Hepatic stellate cell (primary cell): ENCODE measurements around the gene TTR.

ENCODE experiments used
- DNase-seq: peaks from one replicate; pipeline ENCODE4 v3.0.0; 2011; ENCODE audit warnings: low spot score

Gene TTR

GRCh38 chr18:31617031-31617717, 25.5 kb downstream of the TTR start:
- DNase-seq, result no peak

GRCh38 chr18:31618801-31619200, 27.1 kb downstream of the TTR start:
- DNase-seq, result no peak

- no peak for DNase-seq
Measured at GRCh38 chr18:31619291-31619690, 27.6 kb downstream of the TTR start.

- no peak for DNase-seq
Measured at GRCh38 chr18:31624892-31625640, 33.4 kb downstream of the TTR start.

- no peak for DNase-seq
Measured at GRCh38 chr18:31626409-31626808, 34.7 kb downstream of the TTR start.

DNA sequence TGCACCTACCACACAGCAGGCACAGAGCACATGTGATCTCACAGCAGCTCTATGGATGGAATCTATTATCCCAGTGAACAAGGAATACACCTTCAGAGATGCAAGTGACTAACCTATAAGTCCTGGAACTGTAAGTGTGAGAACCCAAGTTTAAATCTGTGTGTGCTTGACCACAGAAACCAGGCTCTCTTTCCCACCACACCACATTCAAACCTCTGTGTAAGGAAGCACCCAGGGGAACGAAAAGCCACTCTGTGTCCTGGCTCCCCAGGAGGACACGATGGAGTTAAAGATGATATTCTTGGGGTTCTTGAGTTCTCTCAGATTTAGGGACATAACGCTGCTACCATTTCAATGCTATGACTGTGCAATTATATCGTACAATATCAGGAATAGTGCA, 38.9 kb downstream of the TTR start:
- DNase-seq, result no peak

DNA sequence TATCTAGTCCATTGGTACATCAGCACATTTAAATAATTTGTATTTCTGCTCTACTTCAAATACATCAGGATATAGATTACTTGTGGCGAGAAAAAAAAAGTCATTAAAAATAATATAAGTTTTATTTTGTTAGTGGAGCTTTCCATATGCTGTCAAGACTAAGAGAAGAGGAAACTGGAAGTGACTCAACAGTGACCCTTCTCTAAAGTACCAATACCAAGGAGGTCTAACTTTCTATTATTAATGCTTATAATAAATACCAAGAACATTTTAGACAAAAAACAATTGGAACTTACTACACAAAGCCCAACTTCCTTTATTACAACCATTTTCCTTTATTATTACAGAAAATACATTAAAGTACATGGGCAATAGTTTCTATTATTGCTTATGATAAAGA, 39.8 kb downstream of the TTR start:
- DNase-seq, result no peak

DNA sequence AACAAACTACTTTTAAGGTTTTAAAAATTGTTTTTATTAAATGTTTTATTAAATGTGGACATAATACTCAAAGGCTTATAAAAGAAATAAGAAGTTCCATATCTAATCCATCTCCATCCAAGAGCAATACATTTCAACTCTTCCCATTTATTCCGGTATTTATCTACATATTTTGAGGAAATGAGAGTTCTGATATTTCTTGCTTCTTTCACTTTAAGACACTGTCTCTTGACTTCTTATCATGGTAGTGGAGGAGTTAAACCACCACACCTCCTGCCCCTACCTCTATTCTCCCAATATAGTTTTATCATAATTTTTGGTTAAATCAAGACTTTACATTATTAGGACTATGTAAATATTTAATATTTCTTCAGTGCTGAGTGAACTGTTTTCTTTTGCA, 40.7 kb downstream of the TTR start:
- no peak for DNase-seq

- no peak for DNase-seq
Measured at GRCh38 chr18:31633392-31634330, 42.0 kb downstream of the TTR start.

- no peak for DNase-seq
Measured at GRCh38 chr18:31634331-31634713, 42.6 kb downstream of the TTR start.

GRCh38 chr18:31636387-31636786, 44.7 kb downstream of the TTR start:
- no peak for DNase-seq

- no peak for DNase-seq
Measured at GRCh38 chr18:31637445-31637844, 45.8 kb downstream of the TTR start.

- DNase-seq, result no peak
Measured at GRCh38 chr18:31643003-31643402, 51.3 kb downstream of the TTR start.

- DNase-seq, result no peak
Measured at GRCh38 chr18:31645411-31645810, 53.7 kb downstream of the TTR start.

GRCh38 chr18:31646332-31647126, 54.9 kb downstream of the TTR start:
- no peak for DNase-seq

GRCh38 chr18:31647127-31647753, 55.6 kb downstream of the TTR start:
- no peak for DNase-seq
